ENCODE measurements around the gene GOLGA8N. TPM values are rescaled to one million over a fixed set of nuclear protein-coding genes. Genes with fewer than 3 reads are reported as not detected.

GOLGA8N gene
- total RNA-seq, 1 experiment from 2014 or later = 2.4 TPM

- TF ChIP-seq SIN3A (IDR thresholded peaks at IDR 0.05; ENCODE audit: low read depth) (no peak), CBX3 (IDR thresholded peaks at IDR 0.05; ENCODE audit: low read depth) (no peak), ELF1 (IDR thresholded peaks at IDR 0.05; ENCODE audit: borderline replicate concordance, low read depth) (no peak), EZH2 (IDR thresholded peaks at IDR 0.05) (no peak), JUND (IDR thresholded peaks at IDR 0.05) (no peak), YY1 (IDR thresholded peaks at IDR 0.05; ENCODE audit: extremely low read depth, insufficient replicate concordance, low read depth, low read length) (no peak), SRF (IDR thresholded peaks at IDR 0.05; ENCODE audit: low read depth) (no peak), ZFX (IDR thresholded peaks at IDR 0.05) (no peak), POLR2AphosphoS5 (IDR thresholded peaks at IDR 0.05; ENCODE audit: low read depth, low read length) (no peak), EZH2phosphoT487 (IDR thresholded peaks at IDR 0.05; ENCODE audit: borderline replicate concordance) (no peak), ZNF274 (IDR thresholded peaks at IDR 0.05; ENCODE audit: low read depth, low read length) (no peak), TCF7L2 (IDR thresholded peaks at IDR 0.05; ENCODE audit: borderline replicate concordance, extremely low read depth, insufficient read depth, insufficient read length) (no peak), EGR1 (IDR thresholded peaks at IDR 0.05; ENCODE audit: low read depth) (no peak), SP1 (IDR thresholded peaks at IDR 0.05; ENCODE audit: low read depth) (no peak), CTCF (IDR thresholded peaks at IDR 0.05 in 2 of 3, conservative IDR thresholded peaks at IDR 0.05 in 1 of 3; ENCODE audit: borderline replicate concordance in 1 of 3, insufficient read depth in 1 of 3, low read depth in 2 of 3, low read length in 2 of 3) (no peak)
- TF ChIP-seq, protein P1, sequence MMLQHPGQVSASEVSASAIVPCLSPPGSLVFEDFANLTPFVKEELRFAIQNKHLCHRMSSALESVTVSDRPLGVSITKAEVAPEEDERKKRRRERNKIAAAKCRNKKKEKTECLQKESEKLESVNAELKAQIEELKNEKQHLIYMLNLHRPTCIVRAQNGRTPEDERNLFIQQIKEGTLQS (IDR thresholded peaks at IDR 0.05) = no peak
- TF ChIP-seq, protein P2, sequence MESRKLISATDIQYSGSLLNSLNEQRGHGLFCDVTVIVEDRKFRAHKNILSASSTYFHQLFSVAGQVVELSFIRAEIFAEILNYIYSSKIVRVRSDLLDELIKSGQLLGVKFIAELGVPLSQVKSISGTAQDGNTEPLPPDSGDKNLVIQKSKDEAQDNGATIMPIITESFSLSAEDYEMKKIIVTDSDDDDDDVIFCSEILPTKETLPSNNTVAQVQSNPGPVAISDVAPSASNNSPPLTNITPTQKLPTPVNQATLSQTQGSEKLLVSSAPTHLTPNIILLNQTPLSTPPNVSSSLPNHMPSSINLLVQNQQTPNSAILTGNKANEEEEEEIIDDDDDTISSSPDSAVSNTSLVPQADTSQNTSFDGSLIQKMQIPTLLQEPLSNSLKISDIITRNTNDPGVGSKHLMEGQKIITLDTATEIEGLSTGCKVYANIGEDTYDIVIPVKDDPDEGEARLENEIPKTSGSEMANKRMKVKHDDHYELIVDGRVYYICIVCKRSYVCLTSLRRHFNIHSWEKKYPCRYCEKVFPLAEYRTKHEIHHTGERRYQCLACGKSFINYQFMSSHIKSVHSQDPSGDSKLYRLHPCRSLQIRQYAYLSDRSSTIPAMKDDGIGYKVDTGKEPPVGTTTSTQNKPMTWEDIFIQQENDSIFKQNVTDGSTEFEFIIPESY (IDR thresholded peaks at IDR 0.05; ENCODE audit: extremely low read depth, insufficient replicate concordance, low read length) = no peak
- no peak overlapping the region for H3K4me2 ChIP-seq (ENCODE audit: low read length)
- no peak overlapping the region for H2AFZ ChIP-seq (ENCODE audit: low read depth, low read length, poor library complexity, severe bottlenecking)
- H3K36me3 ChIP-seq (ENCODE audit: control insufficient read depth in 1 of 2, insufficient read depth in 2 of 2, low read length in 2 of 2) = peaks cover 17 to 26% of the 10 kb centered on the region in 2 experiments; a peak in 3 of 4 replicates
- H3K27ac ChIP-seq (ENCODE audit: low read depth, low read length) = no peak overlapping the region
- no peaks in the 10 kb centered on the region for H3K4me1 ChIP-seq (ENCODE audit: control insufficient read depth in 1 of 2, insufficient read depth in 2 of 2, low read length in 2 of 2)
- no peak overlapping the region for H3K9ac ChIP-seq (ENCODE audit: low read length)
- H3K79me2 ChIP-seq (ENCODE audit: insufficient read depth, low read length) = no peaks in the 10 kb centered on the region; the same call in 1 of the 2 replicates
- H3K27me3 ChIP-seq (ENCODE audit: insufficient read depth, low read length) = no peaks in the 10 kb centered on the region
- POLR2A ChIA-PET = no interaction called here
- no TSS peak for BruUV-seq (replicated peaks)
- no peaks in the 10 kb centered on the region for H3K9me2 ChIP-seq (ENCODE audit: insufficient read depth)
- H3K9me3 ChIP-seq (ENCODE audit: control insufficient read depth in 1 of 2, insufficient read depth in 1 of 2, low read depth in 1 of 2, low read length in 2 of 2) = no peaks in the 10 kb centered on the region
- H3K4me3 ChIP-seq (replicated peaks in 1 of 2; ENCODE audit: low read depth in 1 of 2, low read length in 2 of 2) = no peak overlapping the region
- no peak for ATAC-seq
- RAD21 ChIA-PET (ENCODE audit: low non-redundant PET in 1 of 2, low total read pairs in 2 of 2, uncharacterized antibody in 2 of 2, unreplicated experiment in 2 of 2) = no interaction called here
- CTCF ChIA-PET = no interaction called here
- DNase-seq (ENCODE audit: low read depth, low spot score) = no peak
- intact Hi-C loops (cut with micrococcal nuclease) = no loop called here
- H4K20me1 ChIP-seq (ENCODE audit: insufficient read depth) = no peaks in the 10 kb centered on the region
These were observed 50.7 kb downstream of the GOLGA8N start for GRCh38 chr15:32643907-32644445.

Data from HCT116 (cell line).